NT2/D1 (cell line): ENCODE results near the gene GRB10.

ENCODE experiments used
- SUZ12 ChIP-seq: IDR thresholded peaks from 2 replicates; pipeline ENCODE4 v1.6.1; 2011; ENCODE audit not compliant: insufficient read length, insufficient read depth; ENCODE audit errors: extremely low read depth
- YY1 ChIP-seq: IDR thresholded peaks from 2 replicates; pipeline ENCODE4 v1.6.1; 2011; ENCODE audit not compliant: insufficient read length, insufficient read depth

DNA sequence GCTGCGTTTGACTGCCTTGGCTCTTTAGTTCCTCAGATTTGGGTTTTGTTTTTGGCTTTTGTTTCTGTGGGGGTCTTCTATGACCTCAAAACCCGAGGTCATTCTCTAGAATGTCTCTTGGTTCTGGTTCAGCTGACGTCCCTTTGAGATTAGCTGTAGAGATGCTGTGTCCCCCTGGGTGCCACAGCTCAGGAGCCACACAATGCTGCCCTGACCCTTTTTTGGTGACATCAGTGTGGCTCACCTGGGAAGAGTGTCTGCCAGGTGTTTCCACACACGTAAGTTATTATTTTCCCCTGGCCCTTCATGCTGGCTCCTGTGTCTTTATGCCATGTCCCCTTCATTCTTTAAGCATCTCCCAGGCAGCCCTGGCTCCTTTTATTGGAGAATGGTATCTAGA is 127.7 kb downstream of the GRB10 start:
- no peak for TF ChIP-seq SUZ12
- no peak for TF ChIP-seq YY1
